RWPE2 (cell line): ENCODE data around the gene PTPRO.

Experiments used
- ATAC-seq: fragments of 200-7000 bp; cut with Tn5 transposase; 3 replicates; pipeline ENCODE4 v1.9.1; 2021; ENCODE audit warnings: low read depth
- DNase-seq: peaks from one replicate; pipeline ENCODE4 v3.0.0-alpha.2; 2020; ENCODE audit warnings: low spot score
- H3K27ac ChIP-seq: fragments of 450-650 bp; 2 replicates; pipeline ENCODE4 v1.5.1; 2017; ENCODE audit warnings: mild to moderate bottlenecking; ENCODE audit not compliant: poor library complexity, severe bottlenecking
- H3K27me3 ChIP-seq: fragments of 250-450 bp; sonication (Bioruptor Pico); 2 replicates; pipeline ENCODE4 v1.5.1; 2021; ENCODE audit warnings: mild to moderate bottlenecking, moderate library complexity; ENCODE audit not compliant: insufficient read depth, poor library complexity, severe bottlenecking
- H3K36me3 ChIP-seq: fragments of 250-450 bp; sonication (Bioruptor Pico); 2 replicates; pipeline ENCODE4 v1.5.1; 2020; ENCODE audit warnings: low read depth, mild to moderate bottlenecking, moderate library complexity
- H3K4me1 ChIP-seq: fragments of 250-450 bp; sonication (Bioruptor Pico); 2 replicates; pipeline ENCODE4 v1.5.1; 2021; ENCODE audit warnings: mild to moderate bottlenecking, moderate library complexity; ENCODE audit not compliant: insufficient read depth, poor library complexity, severe bottlenecking
- H3K4me3 ChIP-seq: fragments of 250-450 bp; sonication (Bioruptor Pico); 2 replicates; pipeline ENCODE4 v1.5.1; 2021; ENCODE audit warnings: mild to moderate bottlenecking, moderate library complexity; ENCODE audit not compliant: severe bottlenecking
- H3K9me3 ChIP-seq: fragments of 250-450 bp; sonication (Bioruptor Pico); 2 replicates; pipeline ENCODE4 v1.5.1; 2021; ENCODE audit warnings: mild to moderate bottlenecking, moderate library complexity; ENCODE audit not compliant: severe bottlenecking
- CTCF ChIP-seq: fragments of 450-650 bp; IDR thresholded peaks from one replicate; pipeline ENCODE4 v1.5.1; 2017; ENCODE audit warnings: mild to moderate bottlenecking, moderate library complexity; ENCODE audit not compliant: poor library complexity, severe bottlenecking

The PTPRO gene

GRCh38 chr12:15581006-15581405 lies 258.7 kb downstream of the PTPRO start:
- H3K9me3 ChIP-seq = no peaks in the 10 kb centered on the region
- no peak overlapping the region for H3K4me3 ChIP-seq
- H3K4me1 ChIP-seq = no peaks in the 10 kb centered on the region
- H3K27ac ChIP-seq = no peak overlapping the region
- no peak for TF ChIP-seq CTCF
- no peak for DNase-seq
- no peaks in the 10 kb centered on the region for H3K36me3 ChIP-seq
- H3K27me3 ChIP-seq = no peaks in the 10 kb centered on the region
- no peak for ATAC-seq

- no peak for DNase-seq
- TF ChIP-seq CTCF = no peak
- H3K36me3 ChIP-seq = no peaks in the 10 kb centered on the region
- ATAC-seq = no peak
- no peaks in the 10 kb centered on the region for H3K4me1 ChIP-seq
- no peak overlapping the region for H3K27ac ChIP-seq
- no peak overlapping the region for H3K4me3 ChIP-seq
- no peaks in the 10 kb centered on the region for H3K9me3 ChIP-seq
- no peaks in the 10 kb centered on the region for H3K27me3 ChIP-seq
These were observed 261.5 kb downstream of the PTPRO start for GRCh38 chr12:15583804-15584203.

GRCh38 chr12:15584366-15585041 lies 262.2 kb downstream of the PTPRO start:
- H3K27ac ChIP-seq = no peak overlapping the region
- no peak overlapping the region for H3K4me3 ChIP-seq
- TF ChIP-seq CTCF = peak; percentile 64
- H3K4me1 ChIP-seq = no peaks in the 10 kb centered on the region
- DNase-seq (no peak), ATAC-seq (no peak)
- H3K27me3 ChIP-seq = no peaks in the 10 kb centered on the region
- H3K9me3 ChIP-seq = no peaks in the 10 kb centered on the region
- H3K36me3 ChIP-seq = no peaks in the 10 kb centered on the region

GRCh38 chr12:15589328-15590032 lies 267.2 kb downstream of the PTPRO start:
- Histone ChIP-seq H3K27me3 (no peaks in the 10 kb centered on the region), H3K27ac (no peak overlapping the region), H3K36me3 (no peaks in the 10 kb centered on the region), H3K4me3 (no peak overlapping the region), H3K9me3 (no peaks in the 10 kb centered on the region), H3K4me1 (no peaks in the 10 kb centered on the region)
- DNase-seq (no peak), ATAC-seq (no peak)
- TF ChIP-seq CTCF = no peak
